IMR-90 (cell line): ENCODE measurements around the gene ABTB2.

Source experiments
- CHD1 ChIP-seq: IDR thresholded peaks from 2 replicates; pipeline ENCODE4 v1.6.1; 2012; ENCODE audit warnings: low read depth, low read length, improper control_type of control experiment
- FOS ChIP-seq: fragments of 150-350 bp; IDR thresholded peaks from 2 replicates; pipeline ENCODE4 v1.6.1; 2016; ENCODE audit warnings: low read depth, low read length
- MAZ ChIP-seq: IDR thresholded peaks from 2 replicates; pipeline ENCODE4 v1.6.1; 2012; ENCODE audit warnings: low read depth, mild to moderate bottlenecking, low read length, improper control_type of control experiment, moderate library complexity, borderline replicate concordance
- POLR2A ChIP-seq: IDR thresholded peaks from 2 replicates; pipeline ENCODE4 v1.6.1; 2012; ENCODE audit warnings: mild to moderate bottlenecking, low read depth, low read length
- RAD21 ChIP-seq: IDR thresholded peaks from 2 replicates; pipeline ENCODE4 v1.6.1; 2012; ENCODE audit warnings: low read length, improper control_type of control experiment
- RFX5 ChIP-seq: IDR thresholded peaks from 2 replicates; pipeline ENCODE4 v1.8.0; 2012; ENCODE audit warnings: low read depth, mild to moderate bottlenecking, low read length, moderate library complexity
- SMC3 ChIP-seq: fragments of 150-350 bp; IDR thresholded peaks from 2 replicates; pipeline ENCODE4 v1.6.1; 2016; ENCODE audit warnings: low read depth, mild to moderate bottlenecking, antibody characterized with exemption, low read length, moderate library complexity
- TF ChIP-seq, protein P1 (sequence below): fragments of 150-350 bp; IDR thresholded peaks from 2 replicates; pipeline ENCODE4 v1.6.1; 2016; ENCODE audit warnings: low read depth, mild to moderate bottlenecking, low read length, moderate library complexity, borderline replicate concordance
- TF ChIP-seq, protein P2 (sequence below): conservative IDR thresholded peaks from 2 replicates; pipeline ENCODE4 v1.5.1; 2012; ENCODE audit warnings: mild to moderate bottlenecking, low read depth, low read length, improper control_type of control experiment

DNA sequence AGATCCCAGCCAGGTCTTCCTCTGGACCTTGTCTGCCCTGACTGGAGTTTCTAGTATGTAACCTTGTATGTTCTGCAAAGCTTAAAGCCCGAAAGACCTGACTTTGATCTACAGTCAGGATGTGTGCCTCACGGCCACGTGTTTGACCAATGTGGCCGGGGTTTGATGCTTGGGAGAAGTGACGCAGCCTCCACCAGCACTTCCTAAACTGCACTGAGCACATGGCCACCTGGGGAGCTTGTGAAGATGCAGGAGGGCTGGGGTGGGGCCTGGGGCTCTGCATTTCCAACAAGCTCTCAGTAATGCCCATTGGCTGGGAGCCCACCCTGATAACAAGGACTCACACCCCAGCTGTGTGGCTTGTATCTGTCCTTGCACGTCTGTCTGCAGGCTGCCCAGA lies 199.1 kb downstream of the ABTB2 start:
- TF ChIP-seq, protein P1, sequence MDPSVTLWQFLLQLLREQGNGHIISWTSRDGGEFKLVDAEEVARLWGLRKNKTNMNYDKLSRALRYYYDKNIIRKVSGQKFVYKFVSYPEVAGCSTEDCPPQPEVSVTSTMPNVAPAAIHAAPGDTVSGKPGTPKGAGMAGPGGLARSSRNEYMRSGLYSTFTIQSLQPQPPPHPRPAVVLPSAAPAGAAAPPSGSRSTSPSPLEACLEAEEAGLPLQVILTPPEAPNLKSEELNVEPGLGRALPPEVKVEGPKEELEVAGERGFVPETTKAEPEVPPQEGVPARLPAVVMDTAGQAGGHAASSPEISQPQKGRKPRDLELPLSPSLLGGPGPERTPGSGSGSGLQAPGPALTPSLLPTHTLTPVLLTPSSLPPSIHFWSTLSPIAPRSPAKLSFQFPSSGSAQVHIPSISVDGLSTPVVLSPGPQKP, result no peak
- TF ChIP-seq MAZ (no peak), POLR2A (no peak), RAD21 (no peak), FOS (no peak), RFX5 (no peak), SMC3 (no peak), CHD1 (no peak)
- TF ChIP-seq, protein P2, sequence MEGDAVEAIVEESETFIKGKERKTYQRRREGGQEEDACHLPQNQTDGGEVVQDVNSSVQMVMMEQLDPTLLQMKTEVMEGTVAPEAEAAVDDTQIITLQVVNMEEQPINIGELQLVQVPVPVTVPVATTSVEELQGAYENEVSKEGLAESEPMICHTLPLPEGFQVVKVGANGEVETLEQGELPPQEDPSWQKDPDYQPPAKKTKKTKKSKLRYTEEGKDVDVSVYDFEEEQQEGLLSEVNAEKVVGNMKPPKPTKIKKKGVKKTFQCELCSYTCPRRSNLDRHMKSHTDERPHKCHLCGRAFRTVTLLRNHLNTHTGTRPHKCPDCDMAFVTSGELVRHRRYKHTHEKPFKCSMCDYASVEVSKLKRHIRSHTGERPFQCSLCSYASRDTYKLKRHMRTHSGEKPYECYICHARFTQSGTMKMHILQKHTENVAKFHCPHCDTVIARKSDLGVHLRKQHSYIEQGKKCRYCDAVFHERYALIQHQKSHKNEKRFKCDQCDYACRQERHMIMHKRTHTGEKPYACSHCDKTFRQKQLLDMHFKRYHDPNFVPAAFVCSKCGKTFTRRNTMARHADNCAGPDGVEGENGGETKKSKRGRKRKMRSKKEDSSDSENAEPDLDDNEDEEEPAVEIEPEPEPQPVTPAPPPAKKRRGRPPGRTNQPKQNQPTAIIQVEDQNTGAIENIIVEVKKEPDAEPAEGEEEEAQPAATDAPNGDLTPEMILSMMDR, result no peak
